Mucosa of rectum (tissue), 2 donors: ENCODE results near the gene MYMK.

Source experiments
- H3K27ac ChIP-seq, 2 donors: one replicate each; pipeline ENCODE4 v1.7.0; 2013; ENCODE audit warnings: inconsistent platforms in 2 of 2, low read depth in 2 of 2, low read length in 2 of 2
- H3K27me3 ChIP-seq, 2 donors: one replicate each; pipeline ENCODE4 v1.7.0; 2013; ENCODE audit warnings: low read length in 2 of 2; ENCODE audit not compliant: control insufficient read depth in 2 of 2, insufficient read depth in 2 of 2
- H3K36me3 ChIP-seq, 2 donors: one replicate each; pipeline ENCODE4 v1.7.0; 2013; ENCODE audit warnings: low read length in 2 of 2; ENCODE audit not compliant: control insufficient read depth in 2 of 2, insufficient read depth in 2 of 2
- H3K4me1 ChIP-seq, 2 donors: one replicate each; pipeline ENCODE4 v1.7.0; 2013; ENCODE audit warnings: low read length in 2 of 2, mild to moderate bottlenecking in 1 of 2; ENCODE audit not compliant: control insufficient read depth in 2 of 2, insufficient read depth in 2 of 2
- H3K4me3 ChIP-seq, 2 donors: one replicate each; pipeline ENCODE4 v1.7.0; 2013; ENCODE audit warnings: low read length in 2 of 2
- H3K9ac ChIP-seq, 2 donors: one replicate each; pipeline ENCODE4 v1.7.0; 2013; ENCODE audit warnings: low read length in 2 of 2, low read depth in 1 of 2, mild to moderate bottlenecking in 1 of 2
- H3K9me3 ChIP-seq, 2 donors: one replicate each; pipeline ENCODE4 v1.7.0; 2013; ENCODE audit warnings: low read length in 2 of 2; ENCODE audit not compliant: control insufficient read depth in 2 of 2
- donor health status: healthy.
- donor health status: Normal muscosa, but diverticular disease.

The MYMK gene

DNA sequence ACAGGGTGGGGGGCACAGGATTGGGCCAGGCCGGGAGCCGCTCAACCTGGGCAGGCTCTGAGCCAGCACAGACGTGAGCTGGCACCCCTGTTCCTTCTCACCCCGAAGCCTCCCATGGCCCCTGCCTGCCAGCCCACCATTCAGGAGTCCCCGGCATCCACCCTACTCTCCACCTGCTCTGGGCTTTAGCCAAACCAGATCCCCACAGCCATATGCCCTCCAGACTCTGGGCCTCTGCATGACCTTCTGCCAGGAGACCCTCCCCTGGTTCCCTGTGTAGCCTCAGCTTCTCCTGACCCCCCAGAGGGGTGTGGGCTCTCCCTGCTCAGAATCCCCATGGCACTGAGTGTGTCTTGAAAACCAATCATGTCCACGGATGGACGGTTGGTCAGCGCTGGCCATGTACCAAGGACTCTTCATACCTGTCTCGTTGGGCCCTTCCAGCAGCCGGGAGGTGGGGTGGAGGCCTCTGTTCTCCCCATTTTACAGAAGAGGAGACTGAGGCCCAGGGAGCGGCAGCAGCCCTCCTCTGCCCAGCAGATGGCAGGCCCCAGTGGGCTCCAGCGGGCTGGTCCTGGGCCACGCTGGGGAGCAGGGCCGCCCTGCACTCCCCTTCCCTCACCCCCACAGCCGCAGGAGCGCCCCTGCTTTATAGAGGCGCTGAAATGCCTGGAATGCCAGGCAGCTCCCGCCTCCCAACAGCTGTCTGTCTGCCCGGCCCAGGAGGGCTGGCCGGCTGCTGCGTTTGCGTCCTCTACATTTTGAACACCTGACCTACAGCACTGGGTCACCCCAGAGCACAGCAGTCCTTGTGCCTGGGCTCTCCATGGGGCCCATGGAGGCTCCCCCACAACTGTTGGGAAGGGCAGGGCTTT is 3.5 kb upstream of the MYMK start:
- Histone ChIP-seq H3K9me3 (no peaks in the 10 kb centered on the region), H3K9ac (no peak overlapping the region), H3K27me3 (peaks cover 9 to 11% of the 10 kb centered on the region in 2 donors), H3K36me3 (no peaks in the 10 kb centered on the region), H3K4me3 (no peak overlapping the region), H3K27ac (no peak overlapping the region), H3K4me1 (peaks cover 0 to 9% of the 10 kb centered on the region in 2 donors)

DNA sequence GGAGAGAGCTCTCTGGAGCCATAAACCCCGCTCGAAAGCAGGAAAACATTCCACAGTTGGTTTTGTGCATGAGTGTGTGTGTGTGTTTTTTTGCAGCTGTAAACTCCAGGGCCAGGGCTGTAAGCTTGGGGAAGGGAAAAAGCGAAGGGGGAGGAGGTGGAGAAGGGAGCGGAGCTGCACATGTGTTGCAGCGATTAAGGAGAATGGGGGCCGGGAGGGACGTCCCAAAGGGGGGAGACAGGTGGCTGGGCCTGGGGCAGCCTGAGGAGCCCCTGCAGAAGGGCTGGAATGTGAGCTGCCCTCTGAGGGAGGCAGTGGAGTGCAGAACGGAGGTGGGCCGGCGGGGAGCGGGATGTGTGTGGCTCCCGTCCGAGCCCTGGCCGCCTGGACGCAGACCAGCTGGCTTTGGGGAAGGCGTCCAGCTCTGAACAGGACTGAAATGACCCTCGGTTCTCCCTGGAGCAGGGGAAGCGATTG is 2.7 kb upstream of the MYMK start:
- no peak overlapping the region for H3K9ac ChIP-seq
- H3K27ac ChIP-seq = no peak overlapping the region

DNA sequence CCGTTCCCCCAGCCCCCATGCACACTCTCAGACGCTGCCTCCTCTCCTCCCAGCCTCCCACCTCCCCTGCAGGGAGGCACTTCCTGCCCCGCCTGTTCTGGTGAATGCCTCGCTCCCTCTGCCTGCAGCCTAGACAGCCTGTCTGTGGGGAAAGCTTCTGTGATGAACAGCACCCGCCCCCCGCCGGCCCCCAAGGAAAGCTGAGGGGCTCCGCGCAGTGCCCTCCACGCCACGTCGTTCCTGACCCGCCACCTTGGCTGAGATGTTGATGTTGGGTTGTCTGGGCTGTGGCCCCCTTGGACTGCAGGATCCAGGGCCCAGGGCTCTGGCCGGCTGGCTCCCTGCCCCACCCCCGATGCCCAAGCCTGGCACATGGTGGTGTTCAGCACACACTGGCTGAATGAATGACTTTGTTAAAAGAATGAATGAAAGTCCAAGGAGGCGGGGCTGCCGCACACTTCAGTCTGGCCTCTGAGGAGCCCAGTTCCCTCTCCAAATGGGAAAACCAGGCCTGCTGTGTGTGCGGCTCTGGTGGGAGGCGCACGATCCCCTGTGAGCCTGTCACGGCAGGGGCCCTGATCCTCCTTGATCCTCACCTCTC is 2.1 kb upstream of the MYMK start:
- Histone ChIP-seq H3K9me3 (no peaks in the 10 kb centered on the region), H3K4me1 (peaks cover 7 to 9% of the 10 kb centered on the region in 2 donors), H3K4me3 (no peak overlapping the region), H3K27me3 (peaks cover 7 to 9% of the 10 kb centered on the region in 2 donors), H3K36me3 (no peaks in the 10 kb centered on the region), H3K9ac (no peak overlapping the region), H3K27ac (peak overlapping the region in 1 of 2 donors; percentile 38)

More for the DNA sequence above, 2.7 kb upstream of the MYMK start:
- Histone ChIP-seq H3K27me3 (peaks cover 7 to 9% of the 10 kb centered on the region in 2 donors), H3K4me3 (no peak overlapping the region), H3K9me3 (no peaks in the 10 kb centered on the region), H3K4me1 (peaks cover 4 to 9% of the 10 kb centered on the region in 2 donors), H3K36me3 (no peaks in the 10 kb centered on the region)

DNA sequence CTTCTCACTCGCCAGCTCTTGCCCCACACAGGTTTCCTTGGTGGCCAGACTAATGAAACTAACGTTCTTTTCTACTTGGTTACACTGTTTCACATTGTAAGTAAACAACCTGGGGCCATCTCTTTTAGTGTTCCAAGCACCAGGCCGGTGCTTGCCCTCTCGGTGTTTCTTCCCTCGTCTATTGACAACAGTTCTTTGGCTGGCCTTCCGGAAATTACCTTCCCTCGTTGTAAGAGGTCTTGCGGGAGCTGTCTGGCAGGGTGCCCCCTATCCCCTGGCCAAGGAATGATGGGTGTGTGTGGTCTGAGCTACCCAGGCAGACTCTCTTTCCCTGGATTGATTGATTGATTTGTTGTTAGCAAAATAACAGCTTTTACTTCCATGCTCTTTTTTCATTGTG is 918 bp upstream of the MYMK start:
- peaks cover 7 to 9% of the 10 kb centered on the region in 2 donors for H3K27me3 ChIP-seq
- peaks cover 7 to 9% of the 10 kb centered on the region in 2 donors for H3K4me1 ChIP-seq
- no peaks in the 10 kb centered on the region for H3K36me3 ChIP-seq
- H3K27ac ChIP-seq = no peak overlapping the region
- H3K9me3 ChIP-seq = no peaks in the 10 kb centered on the region
- H3K4me3 ChIP-seq = no peak overlapping the region
- H3K9ac ChIP-seq = no peak overlapping the region

DNA sequence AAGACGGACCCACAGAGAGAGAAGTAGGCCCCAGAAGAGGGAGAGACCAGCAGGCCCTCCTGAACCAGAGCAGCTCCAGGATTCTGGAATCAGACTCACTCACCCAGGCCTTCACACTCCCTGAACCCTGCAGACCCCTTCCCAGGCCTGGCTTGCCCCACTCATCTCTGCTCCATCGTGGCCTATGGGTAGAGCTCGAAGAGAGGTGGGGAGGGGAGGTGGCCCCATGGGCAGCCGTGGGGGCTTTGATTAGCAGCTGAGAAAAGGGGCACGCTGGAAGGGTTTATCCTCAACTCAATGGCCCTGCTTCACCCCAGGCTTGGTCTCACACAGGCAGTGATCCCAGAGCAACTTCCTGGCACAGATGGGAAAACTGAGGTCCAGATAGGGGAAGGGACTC is 613 bp downstream of the MYMK start:
- H3K9ac ChIP-seq = no peak overlapping the region
- H3K27ac ChIP-seq = no peak overlapping the region
- H3K36me3 ChIP-seq = no peaks in the 10 kb centered on the region
- H3K9me3 ChIP-seq = no peaks in the 10 kb centered on the region
- H3K4me3 ChIP-seq = no peak overlapping the region
- peaks cover 7 to 9% of the 10 kb centered on the region in 2 donors for H3K4me1 ChIP-seq
- peaks cover 6 to 7% of the 10 kb centered on the region in 2 donors for H3K27me3 ChIP-seq

DNA sequence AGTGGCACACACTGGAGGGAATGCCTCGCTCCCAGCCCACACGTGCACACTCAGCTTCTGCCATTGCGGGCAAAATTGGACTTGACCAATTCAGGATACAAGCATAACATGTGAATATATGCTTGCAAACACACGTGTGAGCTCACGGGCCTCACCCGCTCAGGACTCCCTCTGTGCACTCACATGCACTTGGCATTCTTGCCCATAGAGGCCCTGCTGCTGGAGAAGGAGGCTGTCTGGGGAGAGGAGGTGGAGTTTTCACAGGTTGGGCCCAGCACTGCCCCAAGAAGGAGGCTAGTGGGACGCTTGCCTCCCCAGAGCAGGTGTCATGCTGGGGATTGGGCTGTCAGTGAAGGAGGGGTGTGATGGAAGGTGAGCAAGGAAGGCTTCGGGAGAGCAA is 1.7 kb downstream of the MYMK start:
- H3K4me3 ChIP-seq = no peak overlapping the region
- no peak overlapping the region for H3K27ac ChIP-seq
- no peaks in the 10 kb centered on the region for H3K36me3 ChIP-seq
- peaks cover 2 to 6% of the 10 kb centered on the region in 2 donors for H3K27me3 ChIP-seq
- H3K9me3 ChIP-seq = no peaks in the 10 kb centered on the region
- H3K4me1 ChIP-seq = peaks cover 7% of the 10 kb centered on the region in 2 donors
- no peak overlapping the region for H3K9ac ChIP-seq

DNA sequence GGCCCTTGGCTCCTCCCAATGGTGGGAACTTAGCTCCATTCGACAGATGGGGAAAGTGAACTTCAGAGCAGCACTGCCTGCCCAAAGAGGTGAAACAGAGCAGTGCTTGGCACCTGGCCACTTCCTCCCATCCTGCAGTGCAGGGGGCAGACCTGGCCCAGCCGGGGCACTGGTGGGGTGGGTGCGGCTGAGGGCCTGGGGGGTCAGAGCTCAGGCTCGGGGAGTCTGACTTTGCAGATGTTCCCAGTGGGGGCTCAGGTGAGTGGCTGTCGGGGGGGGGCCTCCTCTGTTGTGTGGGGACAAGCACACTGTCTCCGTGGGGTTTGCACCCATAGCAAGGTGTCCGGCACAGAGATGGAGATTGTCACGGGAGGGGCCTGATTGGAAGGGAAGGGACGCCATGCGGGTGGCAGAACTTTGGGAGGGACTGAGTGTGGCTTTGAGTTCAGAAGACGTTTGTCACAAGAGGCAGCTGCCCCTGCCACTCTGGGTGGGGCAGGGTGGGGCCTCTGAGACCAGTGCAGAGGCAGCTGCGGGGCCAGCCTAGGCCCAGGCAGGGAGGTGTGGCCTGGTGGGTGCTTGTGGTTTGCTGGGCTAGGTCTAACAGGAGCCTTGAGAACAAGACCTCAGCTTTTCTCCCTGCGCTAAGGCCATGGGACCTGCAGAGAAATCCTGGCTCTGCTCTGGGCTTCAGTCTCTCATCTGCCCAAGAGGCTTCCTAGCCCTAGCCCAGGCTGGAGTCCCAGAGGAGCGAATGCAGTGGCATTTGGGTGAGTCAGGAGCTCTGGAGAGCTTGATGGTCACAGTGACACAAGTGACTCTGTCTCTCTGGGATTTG is 2.5 kb downstream of the MYMK start:
- Histone ChIP-seq H3K9ac (no peak overlapping the region), H3K4me1 (peaks cover 4 to 7% of the 10 kb centered on the region in 2 donors), H3K4me3 (no peak overlapping the region), H3K27ac (no peak overlapping the region), H3K36me3 (no peaks in the 10 kb centered on the region), H3K9me3 (no peaks in the 10 kb centered on the region), H3K27me3 (peaks cover 0 to 6% of the 10 kb centered on the region in 2 donors)

DNA sequence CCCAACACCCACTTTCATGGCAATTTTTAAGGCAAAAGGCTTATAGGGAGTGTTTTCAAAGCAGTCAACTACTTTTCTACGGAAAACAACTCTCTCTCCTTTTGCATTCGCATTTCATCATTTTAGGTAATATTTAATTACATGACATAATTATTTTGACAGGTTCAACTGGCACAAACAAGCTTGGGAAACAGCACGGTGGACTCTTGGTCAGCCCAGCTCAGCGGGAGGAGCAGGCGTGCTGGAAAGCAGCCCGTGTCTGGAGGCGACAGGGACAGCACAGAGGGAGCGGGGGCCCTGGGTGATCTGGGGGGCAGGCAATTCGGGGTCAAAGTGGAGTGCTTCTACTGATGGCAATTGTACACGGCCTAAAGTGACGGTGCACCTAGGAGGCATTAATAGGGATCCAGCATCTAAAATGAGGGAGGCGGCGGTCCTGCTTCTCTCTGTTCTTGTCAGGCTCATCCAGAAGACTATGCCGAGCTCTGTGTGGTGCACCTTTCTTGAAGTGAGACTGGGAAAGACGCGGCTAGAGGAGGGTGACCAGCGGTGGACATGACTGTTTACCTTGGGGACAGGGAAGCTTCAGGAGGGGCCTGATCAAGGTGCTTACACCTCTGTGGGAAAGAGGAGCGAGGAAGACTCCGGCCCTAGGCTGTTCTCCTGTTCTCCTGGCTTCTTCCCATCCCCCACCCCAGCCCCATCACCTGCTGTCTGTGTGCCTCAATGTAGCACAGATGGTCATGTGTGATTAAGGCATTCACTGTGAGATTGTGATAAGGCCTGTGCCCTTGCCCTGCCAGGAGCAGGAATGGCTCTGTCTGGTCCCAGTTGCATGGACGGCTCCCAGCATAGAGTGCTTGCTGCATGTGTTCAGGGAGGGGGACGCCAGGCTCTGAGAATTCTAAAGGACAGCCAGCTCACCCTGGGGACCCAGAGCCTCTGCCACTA is 3.4 kb downstream of the MYMK start:
- Histone ChIP-seq H3K4me1 (peaks cover 0 to 7% of the 10 kb centered on the region in 2 donors), H3K9ac (no peak overlapping the region), H3K27ac (no peak overlapping the region), H3K27me3 (peaks cover 0 to 5% of the 10 kb centered on the region in 2 donors), H3K36me3 (no peaks in the 10 kb centered on the region), H3K9me3 (no peaks in the 10 kb centered on the region), H3K4me3 (no peak overlapping the region)

DNA sequence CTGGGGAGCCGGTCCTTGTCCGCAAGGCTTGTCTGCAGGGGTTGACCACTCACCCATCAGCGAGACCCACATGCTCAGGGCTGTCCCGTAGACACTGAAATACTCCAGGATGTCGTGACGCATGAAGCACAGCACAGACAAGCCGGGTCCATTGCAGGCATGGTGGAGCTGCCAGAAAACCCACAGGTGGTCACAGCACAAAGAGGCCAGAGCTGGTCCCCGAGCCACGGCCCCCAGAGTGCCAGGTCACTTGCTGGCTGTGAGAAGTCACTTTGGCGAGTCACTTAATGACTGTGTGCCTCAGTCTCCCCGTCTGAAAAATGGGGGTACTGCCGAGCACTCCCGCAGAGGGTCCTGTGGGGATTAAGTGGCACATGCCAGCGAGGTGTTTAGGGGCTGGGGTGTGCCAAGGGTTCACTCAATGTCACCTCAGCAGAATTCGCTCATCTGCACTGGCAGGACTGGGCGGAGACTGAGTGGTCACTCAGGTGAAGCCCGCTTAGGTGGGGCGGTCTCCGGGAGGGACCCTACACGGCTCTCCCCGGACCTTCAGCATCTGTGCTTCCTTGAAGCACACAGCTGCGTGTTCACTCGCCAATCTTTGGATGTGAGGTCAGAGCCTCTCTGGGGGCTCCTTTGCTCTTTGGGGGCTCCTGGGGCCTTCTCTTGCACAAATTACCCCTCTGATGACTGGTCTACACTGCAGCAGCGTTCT is 4.5 kb downstream of the MYMK start:
- H3K9ac ChIP-seq = no peak overlapping the region
- H3K27ac ChIP-seq = no peak overlapping the region
- peaks cover 0 to 7% of the 10 kb centered on the region in 2 donors for H3K4me1 ChIP-seq
- H3K9me3 ChIP-seq = no peaks in the 10 kb centered on the region
- H3K36me3 ChIP-seq = no peaks in the 10 kb centered on the region
- H3K4me3 ChIP-seq = no peak overlapping the region
- H3K27me3 ChIP-seq = no peaks in the 10 kb centered on the region
